ENCODE results near the gene NIPBL. TPM values are rescaled to one million over a fixed set of nuclear protein-coding genes. Genes with fewer than 3 reads are reported as not detected.
"Not testable (repeated sequence)": the region's sequence is repeated elsewhere in the genome, so short reads cannot be mapped to it uniquely, and the experiment has no call there.

NIPBL gene, protein sequence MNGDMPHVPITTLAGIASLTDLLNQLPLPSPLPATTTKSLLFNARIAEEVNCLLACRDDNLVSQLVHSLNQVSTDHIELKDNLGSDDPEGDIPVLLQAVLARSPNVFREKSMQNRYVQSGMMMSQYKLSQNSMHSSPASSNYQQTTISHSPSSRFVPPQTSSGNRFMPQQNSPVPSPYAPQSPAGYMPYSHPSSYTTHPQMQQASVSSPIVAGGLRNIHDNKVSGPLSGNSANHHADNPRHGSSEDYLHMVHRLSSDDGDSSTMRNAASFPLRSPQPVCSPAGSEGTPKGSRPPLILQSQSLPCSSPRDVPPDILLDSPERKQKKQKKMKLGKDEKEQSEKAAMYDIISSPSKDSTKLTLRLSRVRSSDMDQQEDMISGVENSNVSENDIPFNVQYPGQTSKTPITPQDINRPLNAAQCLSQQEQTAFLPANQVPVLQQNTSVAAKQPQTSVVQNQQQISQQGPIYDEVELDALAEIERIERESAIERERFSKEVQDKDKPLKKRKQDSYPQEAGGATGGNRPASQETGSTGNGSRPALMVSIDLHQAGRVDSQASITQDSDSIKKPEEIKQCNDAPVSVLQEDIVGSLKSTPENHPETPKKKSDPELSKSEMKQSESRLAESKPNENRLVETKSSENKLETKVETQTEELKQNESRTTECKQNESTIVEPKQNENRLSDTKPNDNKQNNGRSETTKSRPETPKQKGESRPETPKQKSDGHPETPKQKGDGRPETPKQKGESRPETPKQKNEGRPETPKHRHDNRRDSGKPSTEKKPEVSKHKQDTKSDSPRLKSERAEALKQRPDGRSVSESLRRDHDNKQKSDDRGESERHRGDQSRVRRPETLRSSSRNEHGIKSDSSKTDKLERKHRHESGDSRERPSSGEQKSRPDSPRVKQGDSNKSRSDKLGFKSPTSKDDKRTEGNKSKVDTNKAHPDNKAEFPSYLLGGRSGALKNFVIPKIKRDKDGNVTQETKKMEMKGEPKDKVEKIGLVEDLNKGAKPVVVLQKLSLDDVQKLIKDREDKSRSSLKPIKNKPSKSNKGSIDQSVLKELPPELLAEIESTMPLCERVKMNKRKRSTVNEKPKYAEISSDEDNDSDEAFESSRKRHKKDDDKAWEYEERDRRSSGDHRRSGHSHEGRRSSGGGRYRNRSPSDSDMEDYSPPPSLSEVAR (N-terminal part only)
- total RNA-seq (2014; rRNA removed; shearing (Covaris generic)), result 11.7 and 17.3 TPM in 2 replicates

DNA sequence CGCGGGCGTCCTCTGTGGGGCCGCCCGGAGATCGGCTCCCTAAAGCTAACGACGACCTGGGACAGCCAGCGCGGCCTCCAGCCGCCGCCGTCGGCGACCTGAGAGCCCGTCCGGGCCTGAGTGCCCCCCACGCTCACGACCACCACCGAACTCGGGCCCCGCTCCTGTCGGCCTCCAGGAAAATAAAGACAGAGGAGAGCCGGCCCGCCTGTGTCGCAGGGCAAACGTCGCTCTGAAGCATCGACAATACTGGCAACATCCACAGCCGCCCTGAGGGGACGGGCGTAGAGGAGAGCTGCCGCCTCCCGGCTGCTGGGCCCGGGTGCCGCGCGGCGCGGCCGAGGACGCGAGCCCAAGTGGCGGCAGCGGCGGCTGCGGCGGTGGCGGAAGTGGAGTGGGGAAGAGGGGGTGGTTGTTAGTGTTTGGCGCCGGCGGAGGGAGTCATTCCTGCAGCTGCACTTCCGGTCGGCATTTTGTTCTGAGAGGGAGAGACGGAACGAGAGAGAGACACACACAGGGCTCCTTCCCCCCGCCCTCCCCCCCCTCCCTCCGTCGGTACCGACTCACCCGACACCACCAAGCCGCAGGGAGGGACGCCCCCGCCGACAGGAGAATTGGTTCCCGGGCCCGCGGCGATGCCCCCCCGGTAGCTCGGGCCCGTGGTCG, at the start of gene NIPBL:
Gene NIPBL (plus strand): TSS at position 471 of the 666 bp plus-strand sequence. CDS start 76,928 bp downstream, outside the sequence.
- peak; percentile 90 for DNase-seq
- H3K4me3 ChIP-seq (ENCODE audit: insufficient read depth, low read depth, low read length), result peak within 1 kb of the TSS; percentile 91
- no peaks in the 10 kb centered on the region for H3K36me3 ChIP-seq (replicated peaks; ENCODE audit: control insufficient read depth, insufficient read depth, low read length)
- no peaks in the 10 kb centered on the region for H3K27me3 ChIP-seq (ENCODE audit: control insufficient read depth, insufficient read depth, low read length)

DNA sequence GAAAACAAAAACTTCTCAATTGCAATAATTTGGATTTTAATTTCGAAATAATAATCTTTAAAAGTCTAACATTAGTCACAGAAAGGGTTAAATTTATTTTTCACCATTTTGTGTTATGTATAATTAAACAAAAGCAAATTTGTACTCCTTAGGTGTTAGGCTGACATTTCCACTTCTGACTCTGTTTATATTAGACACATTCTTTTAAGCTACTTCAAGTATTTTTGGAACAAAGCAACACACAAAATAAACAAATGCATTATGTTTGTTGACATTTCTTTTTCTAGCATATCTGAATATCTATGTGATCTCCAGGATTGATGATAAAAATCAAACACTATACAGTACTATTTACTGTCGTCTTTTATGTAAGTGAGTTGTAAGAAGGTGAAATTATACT, 44.3 kb upstream of the NIPBL start:
- Histone ChIP-seq H3K27me3 (ENCODE audit: control insufficient read depth, insufficient read depth, low read length) (no peaks in the 10 kb centered on the region), H3K4me3 (ENCODE audit: insufficient read depth, low read depth, low read length) (no peak overlapping the region), H3K36me3 (replicated peaks; ENCODE audit: control insufficient read depth, insufficient read depth, low read length) (no peaks in the 10 kb centered on the region)
- no peak for DNase-seq

DNA sequence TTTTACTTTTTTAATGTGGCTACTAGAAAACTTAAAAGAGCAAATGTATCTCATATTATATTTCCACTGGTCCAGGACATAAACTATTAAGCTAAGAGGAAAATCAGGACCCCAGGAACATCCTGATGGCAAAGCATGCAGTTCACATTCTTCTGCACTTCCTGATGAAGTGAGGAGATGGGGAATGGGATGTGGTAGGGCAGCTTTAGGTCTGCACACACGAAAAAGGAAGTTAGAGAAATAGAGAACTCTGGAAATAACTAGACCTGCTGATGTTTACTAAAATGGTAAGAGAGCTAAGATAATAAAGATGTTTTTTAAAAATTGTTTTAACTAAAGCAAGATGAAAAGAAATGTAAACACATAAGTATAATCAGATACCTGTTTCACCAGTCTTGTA, 39.7 kb upstream of the NIPBL start:
- H3K4me3 ChIP-seq (ENCODE audit: insufficient read depth, low read depth, low read length), result no peak overlapping the region
- H3K27me3 ChIP-seq (ENCODE audit: control insufficient read depth, insufficient read depth, low read length), result no peaks in the 10 kb centered on the region
- H3K36me3 ChIP-seq (replicated peaks; ENCODE audit: control insufficient read depth, insufficient read depth, low read length), result no peaks in the 10 kb centered on the region
- DNase-seq, result no peak

DNA sequence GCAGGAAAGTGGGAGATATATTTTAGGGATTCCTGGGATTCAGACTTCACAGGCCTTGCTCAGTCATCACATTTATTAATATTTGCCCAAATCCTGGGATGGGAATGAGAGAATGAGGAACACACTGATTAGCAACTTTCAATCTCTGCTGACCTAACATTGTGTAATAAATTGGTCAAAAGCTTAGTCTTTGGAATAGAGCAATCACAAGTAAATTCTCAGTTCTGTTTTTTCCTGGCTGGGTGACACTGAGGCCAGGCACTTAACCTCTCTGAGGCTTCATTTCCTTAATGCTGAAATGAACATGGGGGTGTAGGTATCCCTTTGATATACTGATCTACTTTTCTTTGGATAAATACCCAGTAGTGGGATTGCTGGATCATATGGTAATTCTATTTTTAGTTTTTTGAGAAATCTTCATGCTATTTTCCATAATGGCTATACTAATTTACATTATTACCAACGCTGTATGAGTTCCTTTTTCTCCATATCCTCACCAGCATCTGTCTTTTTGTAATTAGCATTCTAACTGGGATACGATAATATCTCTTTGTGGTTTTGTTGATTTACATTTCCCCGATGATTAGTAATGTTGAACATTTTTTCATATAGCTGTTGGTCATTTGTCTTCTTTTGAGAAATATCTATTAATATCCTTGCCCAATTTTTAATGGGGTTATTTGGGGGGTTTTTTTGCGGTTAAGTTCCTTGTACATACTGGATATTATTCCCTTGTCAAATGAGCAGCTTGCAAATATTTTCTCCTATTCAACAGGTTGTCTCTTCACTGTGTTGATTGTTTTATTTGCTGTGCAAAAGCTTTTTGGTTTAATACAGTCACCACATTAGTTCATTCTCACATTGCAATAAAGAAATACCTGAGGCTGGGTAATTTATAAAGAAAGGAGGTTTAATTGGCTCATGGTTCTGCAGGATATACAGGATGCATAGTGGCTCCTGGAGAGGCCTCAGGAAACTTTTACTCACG, 36.8 kb upstream of the NIPBL start:
- Histone ChIP-seq H3K4me3 (ENCODE audit: insufficient read depth, low read depth, low read length) (no peak overlapping the region), H3K36me3 (replicated peaks; ENCODE audit: control insufficient read depth, insufficient read depth, low read length) (no peaks in the 10 kb centered on the region), H3K27me3 (ENCODE audit: control insufficient read depth, insufficient read depth, low read length) (no peaks in the 10 kb centered on the region)
- no peak for DNase-seq

DNA sequence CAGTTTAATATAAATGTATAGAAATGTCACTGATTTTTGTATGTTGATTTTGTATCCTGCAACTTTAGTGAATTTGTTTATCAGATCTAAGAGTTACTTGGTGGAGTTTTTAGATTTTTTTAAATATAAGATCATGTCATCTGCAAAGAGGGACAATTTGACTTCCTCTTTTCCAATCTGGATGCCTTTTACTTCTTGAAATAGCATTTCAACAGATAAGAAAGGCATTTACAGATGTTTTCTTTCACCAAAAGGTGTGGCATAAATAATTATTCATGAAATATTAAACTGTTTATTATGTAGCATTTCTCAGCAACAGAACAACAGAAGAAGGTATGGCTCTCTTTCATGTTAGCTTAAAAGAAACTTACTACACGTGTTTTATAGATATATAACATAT, 34.9 kb upstream of the NIPBL start:
- DNase-seq, result no peak
- Histone ChIP-seq H3K27me3 (ENCODE audit: control insufficient read depth, insufficient read depth, low read length) (no peaks in the 10 kb centered on the region), H3K36me3 (replicated peaks; ENCODE audit: control insufficient read depth, insufficient read depth, low read length) (no peaks in the 10 kb centered on the region), H3K4me3 (ENCODE audit: insufficient read depth, low read depth, low read length) (no peak overlapping the region)

DNA sequence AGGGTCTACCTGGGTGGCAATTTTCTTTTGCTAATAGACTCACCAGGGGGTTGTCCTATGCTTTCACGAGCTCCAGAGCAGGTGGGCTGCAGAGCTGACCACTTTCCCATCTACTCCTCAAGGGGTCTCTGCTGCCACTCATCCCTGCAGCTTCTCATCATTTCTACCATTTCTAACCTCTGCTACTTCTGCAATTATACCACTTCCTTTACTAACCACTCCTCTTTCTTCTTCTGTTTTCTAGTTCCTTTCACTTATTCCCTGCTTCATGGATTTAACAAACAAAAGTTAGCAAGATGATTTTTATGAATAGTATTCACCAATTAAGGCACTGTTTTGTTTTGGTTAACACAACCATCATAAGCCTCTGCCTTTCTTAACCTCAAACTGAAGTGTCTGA, 34.5 kb upstream of the NIPBL start:
- H3K4me3 ChIP-seq (ENCODE audit: insufficient read depth, low read depth, low read length), result no peak overlapping the region
- no peaks in the 10 kb centered on the region for H3K36me3 ChIP-seq (replicated peaks; ENCODE audit: control insufficient read depth, insufficient read depth, low read length)
- no peaks in the 10 kb centered on the region for H3K27me3 ChIP-seq (ENCODE audit: control insufficient read depth, insufficient read depth, low read length)
- no peak for DNase-seq

DNA sequence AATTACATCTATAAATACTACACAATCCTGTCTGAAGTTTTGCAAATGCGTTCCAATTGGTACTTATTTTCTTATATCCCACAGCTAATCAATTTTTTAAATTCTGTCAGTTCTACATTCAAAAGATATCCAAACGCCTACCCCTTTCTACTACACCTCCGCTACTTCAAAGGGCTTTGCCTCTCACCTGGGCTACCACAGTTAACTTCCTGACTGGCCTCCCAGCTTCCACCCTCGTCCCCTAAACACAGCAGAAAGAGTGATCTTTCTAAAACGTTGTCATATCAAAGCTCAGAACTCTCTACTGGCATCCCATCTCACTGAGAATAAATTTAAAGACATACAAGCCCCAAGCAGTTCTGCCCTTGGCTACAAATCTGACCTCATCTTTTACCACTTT, 32.3 kb upstream of the NIPBL start:
- Histone ChIP-seq H3K36me3 (replicated peaks; ENCODE audit: control insufficient read depth, insufficient read depth, low read length) (no peaks in the 10 kb centered on the region), H3K4me3 (ENCODE audit: insufficient read depth, low read depth, low read length) (no peak overlapping the region), H3K27me3 (ENCODE audit: control insufficient read depth, insufficient read depth, low read length) (no peaks in the 10 kb centered on the region)
- no peak for DNase-seq

DNA sequence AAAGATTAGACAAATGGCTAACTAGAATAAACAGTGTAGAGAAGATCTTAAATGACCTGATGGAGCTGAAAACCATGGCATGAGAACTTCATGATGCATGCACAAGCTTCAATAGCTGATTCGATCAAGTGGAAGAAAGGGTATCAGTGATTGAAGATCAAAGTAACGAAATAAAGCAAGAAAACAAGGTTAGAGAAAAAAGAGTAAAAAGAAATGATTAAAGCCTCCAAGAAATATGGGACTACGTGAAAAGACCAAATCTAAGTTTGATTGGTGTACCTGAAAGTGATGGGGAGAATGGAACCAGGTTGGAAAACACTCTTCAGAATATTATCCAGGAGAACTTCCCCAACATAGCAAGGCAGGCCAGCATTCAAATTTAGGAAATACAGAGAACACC, 28.0 kb upstream of the NIPBL start:
- H3K4me3 ChIP-seq (ENCODE audit: insufficient read depth, low read depth, low read length); H3K27me3 ChIP-seq (ENCODE audit: control insufficient read depth, insufficient read depth, low read length); DNase-seq; H3K36me3 ChIP-seq (replicated peaks; ENCODE audit: control insufficient read depth, insufficient read depth, low read length): not testable (repeated sequence)

DNA sequence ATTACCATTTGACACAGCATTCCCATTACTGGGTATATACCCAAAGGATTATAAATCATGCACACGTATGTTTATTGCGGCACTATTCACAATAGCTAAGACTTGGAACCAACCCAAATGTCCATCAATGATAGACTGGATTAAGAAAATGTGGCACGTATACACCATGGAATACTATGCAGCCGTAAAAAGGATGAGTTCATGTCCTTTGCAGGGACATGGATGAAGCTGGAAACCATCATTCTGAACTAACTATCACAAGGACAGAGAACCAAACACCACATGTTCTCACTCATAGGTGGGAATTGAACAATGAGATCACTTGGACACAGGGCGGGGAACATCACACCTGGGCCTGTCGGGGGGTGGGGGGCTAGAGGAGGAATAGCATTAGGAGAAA, 23.7 kb upstream of the NIPBL start:
- not testable (repeated sequence) for H3K36me3 ChIP-seq (replicated peaks; ENCODE audit: control insufficient read depth, insufficient read depth, low read length); DNase-seq

DNA sequence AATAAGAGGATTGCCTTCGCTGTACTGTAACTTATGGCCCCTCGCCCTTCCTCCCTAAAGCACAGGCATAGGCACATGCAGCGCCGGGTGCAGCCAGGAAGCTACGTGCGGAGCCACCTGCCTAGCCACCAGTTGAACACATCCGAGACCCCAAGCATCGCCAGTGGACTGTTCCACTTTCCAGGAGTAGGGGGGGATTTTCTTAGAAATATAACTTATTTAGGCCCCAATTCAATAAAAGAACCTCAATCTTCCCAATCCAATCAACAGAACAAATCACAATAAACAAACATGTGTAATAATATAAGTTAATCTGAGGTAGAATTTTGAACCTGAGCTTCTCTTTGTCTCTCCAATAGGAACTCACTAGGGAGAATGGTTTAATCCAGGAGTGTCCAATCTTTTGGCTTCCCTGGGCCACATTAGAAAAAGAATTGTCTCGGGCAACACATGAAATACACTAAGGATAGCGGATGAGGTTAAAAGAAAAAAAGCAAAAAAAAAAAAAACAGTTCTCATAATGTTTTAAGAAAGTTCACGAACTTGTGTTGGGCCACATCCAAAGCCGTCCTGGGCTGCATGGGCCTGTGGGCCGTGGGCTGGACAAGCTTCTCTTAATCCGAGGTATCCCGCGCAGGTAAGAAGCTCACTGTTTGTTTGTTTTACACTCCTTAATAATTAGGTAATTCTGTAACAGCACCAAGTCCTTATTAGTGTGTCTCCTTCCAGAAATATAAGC, 22.0 kb upstream of the NIPBL start:
- Histone ChIP-seq H3K36me3 (replicated peaks; ENCODE audit: control insufficient read depth, insufficient read depth, low read length) (no peaks in the 10 kb centered on the region), H3K4me3 (ENCODE audit: insufficient read depth, low read depth, low read length) (no peak overlapping the region), H3K27me3 (ENCODE audit: control insufficient read depth, insufficient read depth, low read length) (no peaks in the 10 kb centered on the region)
- DNase-seq, result peak; percentile 49

More for the DNA sequence above, 23.7 kb upstream of the NIPBL start:
- H3K27me3 ChIP-seq (ENCODE audit: control insufficient read depth, insufficient read depth, low read length); H3K4me3 ChIP-seq (ENCODE audit: insufficient read depth, low read depth, low read length): not testable (repeated sequence)

DNA sequence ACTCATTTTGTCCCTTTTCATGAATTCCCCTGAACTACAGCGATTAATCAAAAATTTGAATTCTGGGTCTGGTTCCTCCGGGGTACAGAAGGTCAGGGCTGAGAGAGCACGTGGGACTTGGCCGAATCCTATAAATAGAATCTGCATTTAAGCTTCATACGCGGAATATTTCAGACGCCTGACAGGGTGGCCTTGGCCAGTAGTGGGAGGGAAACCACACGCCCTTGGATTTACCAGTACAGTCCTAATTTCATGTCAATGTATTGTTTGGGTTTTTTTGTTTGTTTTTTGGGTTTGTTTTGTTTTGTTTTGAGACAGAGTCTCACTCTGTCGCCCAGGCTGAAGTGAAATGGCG, 21.5 kb upstream of the NIPBL start:
- no peak for DNase-seq
- Histone ChIP-seq H3K4me3 (ENCODE audit: insufficient read depth, low read depth, low read length) (no peak overlapping the region), H3K36me3 (replicated peaks; ENCODE audit: control insufficient read depth, insufficient read depth, low read length) (no peaks in the 10 kb centered on the region), H3K27me3 (ENCODE audit: control insufficient read depth, insufficient read depth, low read length) (no peaks in the 10 kb centered on the region)

DNA sequence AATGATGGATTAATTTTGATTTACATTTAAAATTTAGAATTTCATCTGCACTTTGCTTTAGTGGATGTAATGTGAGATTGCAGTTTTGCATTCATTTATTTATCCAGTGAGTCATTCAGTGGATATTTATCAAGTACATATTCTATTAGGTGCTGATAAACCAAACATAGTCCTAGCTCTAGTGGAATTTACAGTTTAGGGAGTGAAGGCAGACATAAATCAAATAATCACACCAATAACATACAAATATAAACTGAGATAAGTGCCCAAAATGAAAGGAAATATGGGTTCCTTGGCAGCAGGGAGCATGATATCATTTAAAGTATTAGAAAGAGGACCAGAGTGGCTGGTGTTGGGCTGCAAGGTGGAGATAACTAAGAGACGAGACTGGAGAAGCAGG, 14.7 kb upstream of the NIPBL start:
- Histone ChIP-seq H3K27me3 (ENCODE audit: control insufficient read depth, insufficient read depth, low read length) (no peaks in the 10 kb centered on the region), H3K4me3 (ENCODE audit: insufficient read depth, low read depth, low read length) (no peak overlapping the region), H3K36me3 (replicated peaks; ENCODE audit: control insufficient read depth, insufficient read depth, low read length) (no peaks in the 10 kb centered on the region)
- DNase-seq, result no peak
